Stimulated activated CD8-positive, alpha-beta memory T cell treated with anti-CD3 and anti-CD28 coated beads, Interleukin-4, amount 100 ng/mL, for 24 hours (primary cell): ENCODE measurements around the gene CPPED1.
"Not testable (repeated sequence)": the region's sequence is repeated elsewhere in the genome, so short reads cannot be mapped to it uniquely, and the experiment has no call there.

ENCODE experiments used
- DNase-seq: peaks from one replicate; pipeline ENCODE4 v3.0.0-alpha.2; 2020; ENCODE audit warnings: low read depth

Gene CPPED1, protein sequence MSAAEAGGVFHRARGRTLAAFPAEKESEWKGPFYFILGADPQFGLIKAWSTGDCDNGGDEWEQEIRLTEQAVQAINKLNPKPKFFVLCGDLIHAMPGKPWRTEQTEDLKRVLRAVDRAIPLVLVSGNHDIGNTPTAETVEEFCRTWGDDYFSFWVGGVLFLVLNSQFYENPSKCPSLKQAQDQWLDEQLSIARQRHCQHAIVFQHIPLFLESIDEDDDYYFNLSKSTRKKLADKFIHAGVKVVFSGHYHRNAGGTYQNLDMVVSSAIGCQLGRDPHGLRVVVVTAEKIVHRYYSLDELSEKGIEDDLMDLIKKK

DNA sequence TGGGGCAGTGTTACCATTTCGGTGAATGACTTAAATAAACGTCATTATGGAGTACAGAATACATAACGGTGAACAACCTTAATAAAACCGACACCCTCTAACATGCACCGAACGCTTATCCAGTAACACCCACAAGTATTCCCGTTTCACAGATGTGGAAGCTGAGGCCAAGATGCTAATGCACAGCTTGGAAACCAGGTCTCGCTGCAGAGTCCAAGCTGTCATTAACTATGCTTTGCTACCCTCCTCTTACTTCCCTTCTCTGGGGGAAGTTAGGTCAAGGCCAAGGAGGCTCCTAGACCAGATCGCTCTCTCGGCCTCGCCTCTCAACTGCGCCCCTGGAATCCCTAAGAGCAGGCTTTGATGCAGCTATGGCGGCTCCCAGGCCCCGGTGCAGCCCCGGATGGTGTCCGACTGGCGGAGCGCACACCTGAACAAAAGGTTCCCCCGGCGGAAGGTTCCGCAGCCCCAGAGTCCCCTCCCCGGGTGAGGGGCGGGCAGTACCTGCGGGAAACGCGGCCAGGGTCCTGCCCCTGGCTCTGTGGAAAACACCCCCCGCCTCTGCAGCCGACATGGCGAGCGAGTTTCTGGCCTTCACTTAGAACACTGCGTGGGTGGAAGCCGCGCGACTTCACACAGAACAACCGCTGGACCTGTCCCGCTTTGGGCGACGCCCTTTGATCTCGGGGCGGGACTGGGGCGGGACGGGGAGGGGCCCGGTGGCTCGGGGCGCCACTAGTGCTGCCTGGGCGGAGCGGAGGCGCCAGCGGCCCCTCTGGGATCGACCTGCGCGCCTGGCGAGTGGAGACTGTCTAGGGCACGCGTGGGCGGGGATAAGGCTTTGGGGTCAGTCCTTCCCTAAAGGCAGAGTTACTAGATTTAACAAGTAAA lies at the start of gene CPPED1:
Gene CPPED1 (minus strand): TSS at position 685 of the 891 bp plus-strand sequence. CDS start 111 bp downstream, at position 574.
- peak; percentile 85 for DNase-seq

DNA sequence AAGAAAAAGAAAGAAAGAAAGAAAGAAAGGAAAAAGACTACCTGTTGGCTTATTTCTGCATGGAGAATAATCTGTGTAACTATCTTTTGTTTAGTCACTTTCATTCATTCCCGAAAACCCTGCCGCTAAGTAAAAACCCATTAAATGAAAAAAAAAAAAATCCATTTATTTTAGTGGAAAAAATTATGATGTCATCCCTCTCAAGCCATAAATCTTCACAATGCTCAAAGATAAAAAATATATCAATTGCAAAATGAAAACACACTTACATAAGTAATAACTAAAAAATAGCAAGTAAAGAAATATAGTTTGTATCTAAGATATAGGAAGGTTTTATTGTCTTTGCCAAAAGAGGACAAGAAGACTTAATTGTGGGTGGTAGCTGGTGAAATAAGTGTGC lies 46.5 kb upstream of the CPPED1 start:
- no peak for DNase-seq

DNA sequence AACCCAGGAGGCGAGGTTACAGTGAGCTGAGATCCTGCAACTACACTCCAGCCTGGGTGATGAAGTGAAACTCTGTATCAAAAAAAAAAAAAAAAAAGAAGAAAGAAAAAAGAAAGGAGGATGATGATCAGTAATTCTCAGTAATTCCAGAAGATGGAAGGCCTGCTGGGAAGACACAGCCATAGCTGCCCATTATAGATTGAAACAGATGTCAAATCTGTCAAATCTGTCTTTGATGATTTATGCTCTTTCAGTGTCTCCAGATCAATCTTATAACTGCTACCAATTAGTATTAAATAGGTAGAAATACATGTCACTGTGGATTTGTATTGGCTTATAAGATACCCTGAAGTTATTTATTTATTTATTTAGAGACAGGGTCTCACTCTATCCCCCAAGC lies 42.9 kb upstream of the CPPED1 start:
- no peak for DNase-seq

DNA sequence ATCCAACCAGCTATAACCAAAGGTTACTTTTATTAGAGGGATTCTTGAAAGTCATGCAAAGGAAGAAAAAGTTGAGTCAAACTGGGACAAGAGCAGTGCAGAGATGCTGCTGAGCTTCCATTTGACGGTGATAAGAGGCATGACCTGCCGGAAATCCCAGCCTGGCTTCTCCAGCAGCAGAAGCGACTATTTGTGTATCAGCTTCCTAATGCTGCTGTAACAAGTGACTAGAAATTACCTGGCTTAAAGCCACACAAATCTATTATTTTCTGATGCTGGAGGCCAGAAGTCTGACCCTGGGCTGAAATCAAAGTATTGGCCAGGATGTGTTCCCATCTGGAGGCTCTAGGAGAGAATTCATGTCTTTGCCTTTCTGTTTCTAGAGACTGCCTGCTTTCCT lies 41.6 kb upstream of the CPPED1 start:
- no peak for DNase-seq

DNA sequence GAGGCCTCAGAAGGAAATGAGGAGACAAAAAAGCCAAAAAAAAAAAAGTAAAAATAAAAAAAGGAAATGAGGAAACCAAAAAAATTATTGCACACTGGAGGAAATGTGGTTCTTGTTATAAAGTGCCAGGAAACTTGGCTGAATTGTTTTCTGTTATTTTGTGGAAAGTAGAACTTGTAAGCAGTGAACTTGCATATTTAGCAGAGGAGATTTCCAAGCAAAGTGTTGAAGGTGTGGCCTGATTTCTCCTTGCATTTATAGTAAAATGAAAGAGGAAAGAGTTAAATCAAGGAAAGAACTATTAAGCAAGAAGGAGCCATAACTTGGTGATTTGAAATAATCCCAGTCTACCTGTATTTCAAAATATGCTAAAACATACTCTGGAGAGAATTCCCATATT lies 34.1 kb upstream of the CPPED1 start:
- DNase-seq: no peak

DNA sequence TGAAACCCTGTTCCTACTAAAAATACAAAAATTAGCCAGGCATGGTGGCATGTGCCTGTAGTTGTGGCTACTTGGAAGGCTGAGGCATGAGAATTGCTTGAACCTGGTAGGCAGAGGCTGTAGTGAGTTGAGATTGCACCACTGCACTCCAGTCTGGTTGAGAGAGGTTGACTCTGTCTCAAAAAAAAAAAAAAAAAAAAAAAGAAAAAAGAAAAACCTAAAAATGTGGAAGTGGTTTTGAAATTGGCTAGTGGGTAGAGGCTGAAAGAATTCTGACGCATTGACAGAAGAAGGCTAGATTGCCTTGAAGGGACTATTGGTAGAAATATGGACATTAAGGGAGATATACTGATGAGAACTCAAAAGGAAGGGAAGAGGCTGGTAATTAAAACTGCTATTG lies 33.6 kb upstream of the CPPED1 start:
- no peak for DNase-seq

DNA sequence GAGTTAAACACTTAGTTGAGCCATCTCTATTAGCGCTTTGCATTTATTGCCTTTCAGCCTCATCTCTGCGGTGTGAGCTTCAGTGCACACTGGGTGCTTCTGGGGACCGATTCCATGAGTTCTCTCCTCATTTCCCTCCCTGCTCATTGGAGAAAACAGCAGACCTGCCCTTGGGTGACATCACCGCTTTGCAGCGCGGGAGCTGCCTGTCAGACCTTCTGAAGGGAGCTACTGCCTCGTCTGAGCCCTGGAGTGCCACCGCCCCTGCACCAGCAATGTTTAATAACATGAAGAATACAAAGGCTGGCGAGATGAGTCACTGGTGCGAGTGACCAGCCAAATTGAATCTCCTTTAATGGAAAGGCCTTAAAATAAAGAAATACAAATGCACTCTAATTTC lies 30.2 kb upstream of the CPPED1 start:
- no peak for DNase-seq

DNA sequence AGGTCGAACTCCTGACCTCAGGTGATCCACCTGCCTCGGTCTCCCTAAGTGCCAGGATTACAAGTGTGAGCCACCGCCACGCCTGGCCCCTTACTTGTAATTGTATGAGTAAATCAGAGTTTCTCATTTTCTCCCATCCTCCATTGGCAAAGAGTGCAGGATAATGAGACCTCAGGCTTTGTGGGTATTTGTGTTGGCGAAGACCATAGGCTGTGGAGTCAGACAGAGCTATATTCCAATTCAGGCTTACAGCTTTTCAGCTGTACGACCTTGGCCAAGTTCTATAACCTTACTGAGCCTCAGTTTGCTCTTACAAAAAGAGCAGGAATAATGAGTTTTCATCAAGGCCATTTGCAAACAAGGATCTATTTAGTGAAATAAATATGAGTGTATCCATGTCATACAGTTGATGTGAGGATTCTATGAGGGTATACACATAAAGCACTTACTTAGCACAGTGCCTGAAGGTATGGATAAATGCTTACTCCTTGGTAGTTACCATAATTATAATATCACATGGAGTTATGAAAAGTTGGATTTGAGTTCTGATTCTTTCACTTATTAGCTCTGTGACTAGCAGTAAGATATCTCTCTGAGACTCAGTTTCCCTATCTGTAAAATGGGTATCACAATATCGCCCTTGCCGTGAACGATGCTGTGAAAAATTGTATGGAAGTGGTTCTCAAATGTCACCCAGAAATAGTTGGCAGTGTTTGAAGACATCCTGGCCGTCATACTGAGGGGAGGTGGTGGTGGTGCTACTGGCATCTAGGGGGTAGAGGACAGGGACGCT lies 25.6 kb upstream of the CPPED1 start:
- DNase-seq: no peak

DNA sequence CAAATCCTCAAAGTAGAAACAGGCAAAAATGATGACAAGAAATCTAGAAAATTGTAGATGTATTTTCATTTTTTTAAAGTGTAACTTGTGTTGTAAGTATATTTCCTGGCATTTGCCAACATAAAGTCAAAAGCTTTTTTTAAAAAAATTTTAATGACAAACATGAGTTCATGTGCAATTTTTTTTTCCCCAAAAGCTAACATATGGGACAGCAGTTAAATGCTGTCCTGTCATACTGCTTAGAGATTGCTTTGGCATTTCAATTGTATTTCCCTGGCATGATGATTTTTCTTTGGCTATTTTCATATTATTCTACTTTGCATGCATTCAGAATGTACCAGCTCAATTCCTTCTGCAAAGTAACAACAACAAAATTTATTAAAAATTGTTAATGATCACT lies 24.5 kb upstream of the CPPED1 start:
- DNase-seq: no peak

DNA sequence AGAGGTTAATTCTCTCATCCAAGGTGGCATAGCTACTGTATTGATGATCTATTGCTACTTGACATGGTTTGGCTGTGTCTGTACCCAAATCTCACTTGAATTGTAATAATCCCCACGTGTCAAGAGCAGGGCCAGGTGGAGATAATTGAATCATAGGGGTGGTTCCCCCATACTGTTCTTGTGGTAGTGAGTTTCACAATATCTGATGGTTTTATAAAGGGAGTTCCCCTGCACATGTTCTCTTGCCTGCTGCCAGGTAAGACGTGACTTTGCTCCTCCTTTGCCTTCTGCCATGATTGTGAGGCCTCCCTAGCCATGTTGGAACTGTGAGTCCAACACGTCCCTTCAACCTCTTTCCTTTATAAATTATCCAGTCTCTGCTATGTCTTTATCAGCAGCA lies 22.9 kb upstream of the CPPED1 start:
- DNase-seq: no peak

DNA sequence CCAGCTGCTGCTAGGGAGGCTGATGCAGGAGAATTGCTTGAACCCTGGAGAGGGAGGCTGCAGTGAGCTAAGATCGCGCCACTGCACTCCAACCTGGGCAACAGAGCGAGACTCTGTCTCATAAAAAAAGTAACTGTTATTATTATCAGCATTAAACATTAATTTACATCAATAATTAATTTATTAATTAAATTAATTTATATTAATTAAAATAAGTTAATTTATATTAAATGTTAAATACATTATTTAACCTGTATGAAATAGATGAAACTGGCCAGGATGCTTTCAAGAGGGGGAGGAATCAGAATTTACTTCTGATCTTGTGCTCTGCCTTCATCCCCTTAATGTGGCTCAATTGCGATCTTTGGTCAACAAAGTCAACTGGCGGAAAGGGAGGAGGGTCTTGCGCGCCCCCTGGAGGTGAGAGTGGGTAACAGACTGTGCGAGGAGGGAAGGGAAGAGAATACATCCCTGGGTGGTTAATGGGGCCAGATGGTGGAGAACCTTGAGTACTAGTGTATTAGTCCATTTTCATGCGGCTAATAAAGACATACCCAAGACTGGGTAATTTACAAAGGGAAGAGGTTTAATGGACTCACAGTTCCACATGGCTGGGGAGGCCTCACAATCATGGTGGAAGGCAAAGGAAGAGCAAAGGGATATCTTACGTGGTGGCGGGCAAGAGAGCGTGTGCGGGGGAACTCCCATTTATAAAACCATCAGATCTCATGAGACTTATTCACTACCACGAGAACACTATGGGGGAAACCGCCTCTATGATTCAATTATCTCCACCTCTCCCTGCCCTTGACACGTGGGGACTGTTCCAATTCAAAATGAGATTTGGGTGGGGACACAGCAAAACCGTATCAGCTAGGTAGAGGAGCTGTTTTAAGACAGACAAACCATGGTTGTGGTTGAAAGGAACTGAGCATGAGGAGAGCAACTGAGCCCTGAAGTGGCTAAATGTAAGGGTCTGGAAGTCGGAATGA lies 15.7 kb upstream of the CPPED1 start:
- DNase-seq: peak; percentile 65

DNA sequence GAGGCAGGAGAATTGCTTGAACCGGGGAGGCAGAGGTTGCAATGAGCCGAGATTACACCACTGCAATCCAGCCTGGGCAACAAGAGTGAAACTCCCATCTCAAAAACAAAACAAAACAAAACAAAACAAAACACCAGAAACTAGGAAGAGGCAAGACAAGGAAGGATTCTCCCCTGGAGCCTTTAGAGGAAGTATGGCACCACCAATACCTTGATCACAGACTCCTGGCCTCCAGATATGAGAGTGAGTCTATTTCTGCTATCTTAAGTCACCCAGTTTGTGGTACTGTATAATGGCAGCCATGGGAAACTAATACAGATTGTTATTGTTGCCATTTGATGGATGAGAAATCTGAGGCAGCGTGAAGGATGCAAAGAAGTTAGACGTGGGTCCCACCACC lies 14.6 kb upstream of the CPPED1 start:
- no peak for DNase-seq

DNA sequence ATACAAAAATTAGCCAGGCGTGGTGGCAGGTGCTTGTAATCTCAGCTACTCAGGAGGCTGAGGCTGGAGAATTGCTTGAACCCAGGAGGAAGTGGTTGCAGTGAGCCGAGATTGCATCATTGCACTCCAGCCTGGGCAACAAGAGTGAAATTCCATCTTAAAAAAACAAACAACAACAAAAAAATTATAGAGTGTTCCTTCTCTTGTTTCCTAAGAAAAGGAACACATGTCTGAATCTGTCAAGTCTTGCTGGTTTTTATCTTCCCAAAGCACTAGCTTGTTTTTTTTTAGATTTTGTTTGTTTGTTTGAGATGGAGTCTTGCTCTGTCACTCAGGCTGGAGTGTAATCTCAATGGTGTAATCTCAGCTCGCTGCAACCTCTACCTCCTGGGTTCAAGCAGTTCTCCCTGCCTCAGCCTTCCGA lies 13.1 kb upstream of the CPPED1 start:
- not testable (repeated sequence) for DNase-seq

DNA sequence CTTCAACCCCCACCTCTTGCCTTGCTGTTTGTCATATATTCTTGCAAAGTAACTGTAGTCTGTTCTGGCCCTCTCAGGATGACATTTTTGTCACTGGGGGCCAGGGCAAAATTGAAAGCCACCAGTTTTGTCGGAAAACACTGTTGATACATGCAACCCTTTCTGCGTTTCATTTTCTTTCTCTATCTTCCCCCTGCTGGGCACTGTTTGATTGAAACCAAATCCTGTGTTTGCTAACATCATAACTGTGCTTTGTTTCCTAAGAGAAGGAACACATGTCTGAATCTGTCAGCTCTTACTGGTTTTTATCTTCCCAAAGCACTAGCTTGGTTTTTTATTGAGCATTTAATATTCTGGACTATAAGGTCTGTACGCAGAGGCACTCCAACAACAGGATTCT lies 11.7 kb upstream of the CPPED1 start:
- no peak for DNase-seq

DNA sequence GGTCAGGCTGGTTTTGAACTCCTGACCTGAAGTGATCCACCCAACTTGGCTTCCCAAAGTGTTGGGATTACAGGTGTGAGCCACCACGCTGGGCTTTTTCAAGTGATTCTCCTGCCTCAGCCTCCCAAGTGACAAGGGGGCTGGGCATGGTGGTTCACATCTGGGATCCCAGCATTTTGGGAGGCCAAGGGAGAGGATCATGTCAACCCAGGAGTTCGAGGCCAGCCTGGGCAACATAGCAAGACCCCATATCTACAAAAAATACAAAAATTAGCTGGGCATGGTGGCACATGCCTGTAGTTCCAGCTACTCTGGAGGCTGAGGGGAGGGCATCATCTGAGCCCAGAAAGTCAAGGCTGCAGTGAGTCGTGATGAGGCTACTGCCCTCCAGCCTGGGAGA lies 10.0 kb upstream of the CPPED1 start:
- not testable (repeated sequence) for DNase-seq

DNA sequence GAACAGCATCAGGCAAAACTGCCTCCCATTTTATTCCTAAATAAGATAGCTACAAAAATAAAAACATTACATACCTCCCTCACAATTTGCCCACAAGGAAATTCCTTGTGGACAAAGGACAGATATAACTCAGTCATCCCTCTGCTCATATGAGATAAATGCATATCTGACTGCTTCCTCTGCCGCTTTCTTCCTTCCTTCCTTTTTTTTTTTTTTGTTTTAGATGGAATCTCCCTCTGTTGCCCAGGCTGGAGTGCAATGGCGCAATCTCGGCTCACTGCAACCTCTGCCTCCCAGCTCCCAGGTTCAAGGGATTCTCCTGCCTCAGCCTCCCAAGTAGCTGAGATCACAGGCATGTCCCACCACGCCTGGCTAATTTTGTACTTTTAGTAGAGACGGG lies 9.6 kb upstream of the CPPED1 start:
- not testable (repeated sequence) for DNase-seq

DNA sequence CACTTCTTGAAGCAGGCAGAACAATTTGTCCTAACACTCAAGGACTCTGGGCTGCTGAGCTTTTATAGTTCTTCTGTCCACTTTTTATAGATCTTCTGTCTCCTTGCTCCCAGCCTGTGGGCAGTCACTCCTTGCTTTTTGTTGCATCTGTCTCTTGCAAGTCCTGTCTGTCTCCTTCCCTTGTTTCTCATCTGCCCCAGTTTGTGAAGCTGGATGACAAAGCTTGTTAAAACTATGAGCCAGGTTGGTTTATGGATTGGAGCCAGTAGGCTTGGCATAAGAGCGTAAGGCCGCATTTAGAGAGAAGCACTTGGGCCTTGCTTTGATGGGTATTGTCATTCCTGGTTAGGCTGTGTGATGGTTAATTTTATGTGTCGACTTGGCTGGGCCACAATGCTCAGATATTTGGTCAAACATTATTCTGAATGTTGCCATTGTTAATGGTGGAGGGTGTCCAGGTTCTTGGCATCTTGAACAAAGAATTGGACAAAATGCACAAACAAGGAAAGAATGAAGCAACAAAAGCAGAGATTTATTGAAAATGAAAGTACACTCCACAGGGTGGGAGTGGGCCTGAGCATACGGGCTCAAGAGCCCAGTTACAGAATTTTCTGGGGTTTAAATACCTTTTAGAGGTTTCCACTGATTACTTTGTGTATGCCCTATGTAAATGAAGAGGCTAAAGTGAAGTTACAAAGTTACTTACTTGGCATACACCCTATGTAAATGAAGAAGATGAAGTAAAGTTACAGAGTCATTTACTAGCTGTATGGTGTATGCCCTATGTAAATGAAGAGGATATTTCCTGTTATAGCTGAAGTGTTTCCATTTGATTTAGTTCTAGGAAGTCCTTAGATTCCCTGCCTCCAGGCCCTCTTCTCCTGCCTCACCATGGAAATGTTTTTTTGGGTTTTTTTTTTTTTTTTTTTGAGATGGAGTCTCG lies 8.0 kb upstream of the CPPED1 start:
- DNase-seq: no peak

DNA sequence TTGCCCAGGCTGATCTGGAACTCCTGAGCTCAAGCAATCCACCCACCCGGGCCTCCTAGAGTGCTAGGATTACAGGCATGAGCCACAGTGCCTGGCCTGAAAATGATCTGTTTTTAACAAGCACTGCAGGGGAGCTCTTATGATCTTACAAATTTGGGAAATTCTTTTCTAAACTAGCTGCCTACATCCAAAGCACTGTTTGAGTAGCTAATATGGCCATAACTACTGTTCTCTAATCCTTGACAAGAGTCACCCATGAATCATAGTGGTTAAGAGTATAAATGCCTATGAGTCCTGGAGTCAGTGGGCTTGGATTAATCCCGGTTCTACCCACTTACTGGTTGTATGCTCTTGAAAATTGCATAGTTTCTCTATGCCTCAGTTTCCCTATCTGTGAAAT lies 1.4 kb upstream of the CPPED1 start:
- DNase-seq: no peak

DNA sequence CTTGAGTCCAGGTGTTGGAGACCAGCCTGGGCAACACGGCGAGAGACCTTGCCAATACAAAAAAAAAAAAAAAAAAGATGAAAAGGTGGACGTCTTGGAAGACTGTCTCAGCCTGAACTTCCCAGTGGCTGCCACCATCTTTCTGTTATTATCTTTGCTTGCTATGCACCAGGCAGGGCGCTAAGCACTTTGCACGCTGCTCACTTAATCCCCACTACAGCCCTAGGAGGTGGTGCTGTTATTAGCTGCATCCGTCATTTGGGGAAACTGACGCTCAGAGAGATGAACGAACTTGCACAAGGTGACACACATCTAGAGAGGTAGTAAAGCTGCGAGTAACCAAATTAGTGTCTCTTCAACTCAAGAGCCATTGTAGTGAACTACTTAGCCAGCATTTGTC lies 708 bp upstream of the CPPED1 start:
- no peak for DNase-seq

DNA sequence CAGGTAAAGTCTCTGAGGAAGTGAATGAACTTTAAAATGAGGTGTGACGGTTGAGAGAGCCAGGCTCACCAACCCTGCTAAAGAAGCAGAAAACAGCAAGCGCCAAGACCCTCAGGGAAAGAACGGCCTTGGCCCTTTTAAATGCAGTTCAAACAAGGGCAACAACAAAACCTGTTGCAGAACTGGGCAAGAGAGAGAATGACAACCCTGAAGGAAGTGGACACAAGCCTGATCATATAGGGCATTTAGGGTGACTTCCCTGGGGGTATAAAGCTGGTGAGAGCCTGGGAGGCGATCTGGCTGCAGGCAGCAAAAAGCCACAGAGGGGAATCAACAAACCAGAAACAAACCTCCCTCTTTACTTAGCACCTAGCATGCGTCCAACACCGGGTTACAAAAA lies 1.0 kb downstream of the CPPED1 start:
- no peak for DNase-seq
